PC-9 (cell line): ENCODE measurements around the gene JADE1. TPM values are rescaled to one million over a fixed set of nuclear protein-coding genes. Genes with fewer than 3 reads are reported as not detected.

Experiments
- BruUV-seq: library from RNA; stranded (reverse); fragments of 400-500 nt; replicated peaks from 2 replicates; lab custom pipeline; 2021; lab: Mats Ljungman, UMichigan
- CTCF ChIA-PET: fragments of 300-600 bp; sonication (Branson Sonifier 250); formaldehyde crosslinking; loops from one replicate; lab custom pipeline; 2022; ENCODE audit warnings: antibody characterized with exemption; lab: Charles Lee
- POLR2A ChIA-PET: fragments of 300-600 bp; sonication (Branson Sonifier 250); formaldehyde crosslinking; loops from one replicate; lab custom pipeline; 2022; ENCODE audit warnings: antibody characterized with exemption; ENCODE audit not compliant: unreplicated experiment; lab: Charles Lee
- DNase-seq, 2 experiments: peaks; one replicate each; pipeline versions ENCODE4 v3.0.0 to v3.0.0-alpha.2; 2015 to 2022; ENCODE audit warnings: mixed read lengths in 1 of 2
- H2AFZ ChIP-seq: fragments of 200-600 bp; sonication (generic); 2 replicates; pipeline ENCODE4 v1.8.1; 2017; ENCODE audit warnings: antibody characterized with exemption
- H3F3A ChIP-seq: fragments of 200-600 bp; sonication (generic); 2 replicates; pipeline ENCODE4 v1.8.1; 2017; ENCODE audit warnings: antibody characterized with exemption, mild to moderate bottlenecking, low read depth; ENCODE audit not compliant: insufficient read depth
- H3K27ac ChIP-seq: fragments of 200-600 bp; sonication (generic); 2 replicates; pipeline ENCODE4 v1.6.1; 2016; ENCODE audit warnings: mixed run types
- H3K27me3 ChIP-seq: fragments of 200-600 bp; sonication (generic); 2 replicates; pipeline ENCODE4 v1.6.1; 2016; ENCODE audit warnings: low read depth, mixed run types; ENCODE audit not compliant: insufficient read depth
- H3K36me3 ChIP-seq: fragments of 200-600 bp; sonication (generic); 2 replicates; pipeline ENCODE4 v1.6.1; 2016; ENCODE audit warnings: low read depth, mixed run types
- H3K4me1 ChIP-seq: fragments of 200-600 bp; sonication (generic); replicated peaks from 2 replicates; pipeline ENCODE4 v1.6.1; 2016; ENCODE audit warnings: mixed run types; ENCODE audit not compliant: insufficient read depth
- H3K4me2 ChIP-seq: fragments of 200-600 bp; sonication (generic); 2 replicates; pipeline ENCODE4 v1.6.1; 2017; ENCODE audit warnings: mixed run types
- H3K4me3 ChIP-seq: fragments of 200-600 bp; sonication (generic); 2 replicates; pipeline ENCODE4 v1.6.1; 2016; ENCODE audit warnings: mixed run types
- H3K79me2 ChIP-seq: fragments of 200-600 bp; sonication (generic); 2 replicates; pipeline ENCODE4 v1.6.1; 2017; ENCODE audit warnings: low read depth, mixed run types
- H3K9me2 ChIP-seq: fragments of 200-600 bp; sonication (generic); 2 replicates; pipeline ENCODE4 v1.8.1; 2017; ENCODE audit warnings: mild to moderate bottlenecking; ENCODE audit not compliant: insufficient read depth
- H3K9me3 ChIP-seq: fragments of 200-600 bp; sonication (generic); 2 replicates; pipeline ENCODE4 v1.8.1; 2016; ENCODE audit warnings: low read depth; ENCODE audit not compliant: insufficient read depth
- H4K20me1 ChIP-seq: fragments of 200-600 bp; sonication (generic); 2 replicates; pipeline ENCODE4 v1.8.1; 2017; ENCODE audit not compliant: insufficient read depth
- CTCF ChIP-seq: fragments of 200-600 bp; sonication (generic); conservative IDR thresholded peaks from 2 replicates; pipeline ENCODE4 v1.6.1; 2017; ENCODE audit warnings: mixed run types, antibody characterized with exemption, mild to moderate bottlenecking, moderate library complexity
- EZH2 ChIP-seq: fragments of 200-600 bp; sonication (generic); IDR thresholded peaks from 2 replicates; pipeline ENCODE4 v1.8.0; 2017; ENCODE audit warnings: antibody characterized with exemption, low read depth
- intact Hi-C: fragments of 100-400 bp; cut with micrococcal nuclease; formaldehyde crosslinking; loops from one replicate; pipeline ENCODE4 v1.10.0; 2022; ENCODE audit not compliant: unreplicated experiment
- total RNA-seq: library from RNA; stranded (reverse); gene quantifications from 2 replicates; pipeline ENCODE4 v1.2.3, GENCODE V29; 2021

The JADE1 gene
- total RNA-seq, 1 experiment from 2014 or later = 23.1 TPM

GRCh38 chr4:128800701-128801284, 8.7 kb upstream of the JADE1 start:
- no peaks in the 10 kb centered on the region for H3K27me3 ChIP-seq
- H4K20me1 ChIP-seq = no peaks in the 10 kb centered on the region
- no peaks in the 10 kb centered on the region for H3K79me2 ChIP-seq
- H3K9me3 ChIP-seq = no peaks in the 10 kb centered on the region
- no peaks in the 10 kb centered on the region for H3K36me3 ChIP-seq
- no peak for DNase-seq
- H3K4me1 ChIP-seq = no peaks in the 10 kb centered on the region
- CTCF ChIA-PET = no interaction called here
- TF ChIP-seq EZH2 = no peak
- TF ChIP-seq CTCF = no peak
- no TSS peak for BruUV-seq
- no peak overlapping the region for H3K4me2 ChIP-seq
- H2AFZ ChIP-seq = no peak overlapping the region
- H3K9me2 ChIP-seq = no peaks in the 10 kb centered on the region
- H3K27ac ChIP-seq = no peak overlapping the region
- no peak overlapping the region for H3K4me3 ChIP-seq
- intact Hi-C loops = no loop called here
- H3F3A ChIP-seq = no peaks in the 10 kb centered on the region
- POLR2A ChIA-PET = no interaction called here

- H3K36me3 ChIP-seq = no peaks in the 10 kb centered on the region
- intact Hi-C loops = no loop called here
- no peak overlapping the region for H3K4me3 ChIP-seq
- H2AFZ ChIP-seq = no peak overlapping the region
- CTCF ChIA-PET = no interaction called here
- H3K4me2 ChIP-seq = no peak overlapping the region
- TF ChIP-seq CTCF = no peak
- no peak for TF ChIP-seq EZH2
- POLR2A ChIA-PET = interaction anchor here (0.7 kb wide), 1 partner anchor 274 kb away, joined by 4 read pairs; no protein-coding TSS in a partner anchor
- H3F3A ChIP-seq = no peaks in the 10 kb centered on the region
- H4K20me1 ChIP-seq = no peaks in the 10 kb centered on the region
- H3K4me1 ChIP-seq = no peaks in the 10 kb centered on the region
- H3K9me2 ChIP-seq = no peaks in the 10 kb centered on the region
- H3K79me2 ChIP-seq = no peaks in the 10 kb centered on the region
- H3K27me3 ChIP-seq = no peaks in the 10 kb centered on the region
- no TSS peak for BruUV-seq
- H3K27ac ChIP-seq = no peak overlapping the region
- no peak for DNase-seq
- no peaks in the 10 kb centered on the region for H3K9me3 ChIP-seq
Measured at GRCh38 chr4:128802680-128803628, 6.5 kb upstream of the JADE1 start.

GRCh38 chr4:128803783-128804182, 5.7 kb upstream of the JADE1 start:
- Histone ChIP-seq H2AFZ (no peak overlapping the region), H3K36me3 (no peaks in the 10 kb centered on the region), H3K9me2 (no peaks in the 10 kb centered on the region), H3K27ac (no peak overlapping the region), H3K27me3 (no peaks in the 10 kb centered on the region), H3K9me3 (no peaks in the 10 kb centered on the region), H3K4me3 (no peak overlapping the region), H3F3A (no peaks in the 10 kb centered on the region), H3K4me2 (no peak overlapping the region), H3K4me1 (0 out of 2 replicates have a peak, but pooled peaks cover 1% of the 10 kb centered on the region), H3K79me2 (no peaks in the 10 kb centered on the region), H4K20me1 (no peaks in the 10 kb centered on the region)
- ChIA-PET CTCF (no interaction called here), POLR2A (no interaction called here)
- BruUV-seq = no TSS peak
- no peak for DNase-seq
- TF ChIP-seq EZH2 (no peak), CTCF (no peak)
- intact Hi-C loops = no loop called here
